CD14-positive monocyte (primary cell): ENCODE results near the gene RSKR. TPM values are rescaled to one million over a fixed set of nuclear protein-coding genes. Genes with fewer than 3 reads are reported as not detected.
A peak's percentile ranks its signal among the peaks of the same experiment; 100 is the strongest.

Source experiments
- DNase-seq, 3 donors: peaks; one replicate each; pipeline ENCODE4 v3.0.0-alpha.2; 2011 to 2022
- H2AFZ ChIP-seq: 2 replicates; pipeline ENCODE4 v1.6.0; 2012; ENCODE audit warnings: mild to moderate bottlenecking, low read depth, low read length, inconsistent platforms; ENCODE audit not compliant: insufficient read depth, poor library complexity, severe bottlenecking
- H3K27ac ChIP-seq, 2 donors: 1 replicate in 1 of 2; 2 replicates in 1 of 2; pipeline ENCODE4 v1.5.1; 2012 to 2013; ENCODE audit warnings: low read length in 2 of 2, control low read depth in 1 of 2, inconsistent platforms in 1 of 2, low read depth in 1 of 2, mild to moderate bottlenecking in 1 of 2
- H3K27me3 ChIP-seq, 2 donors: one replicate each; pipeline versions ENCODE4 v1.6.0 to v1.6.1; 2011 to 2013; ENCODE audit warnings: low read length in 2 of 2; ENCODE audit not compliant: control insufficient read depth in 2 of 2, insufficient read depth in 2 of 2
- H3K36me3 ChIP-seq, 2 donors: replicated peaks in 1 of 2; 1 replicate in 1 of 2; 2 replicates in 1 of 2; pipeline versions ENCODE4 v1.5.1 to v1.6.1; 2012 to 2013; ENCODE audit warnings: low read length in 2 of 2, control low read depth in 1 of 2, inconsistent platforms in 1 of 2, mild to moderate bottlenecking in 1 of 2; ENCODE audit not compliant: insufficient read depth in 2 of 2, control insufficient read depth in 1 of 2
- H3K4me1 ChIP-seq, 2 donors: 1 replicate in 1 of 2; 2 replicates in 1 of 2; pipeline versions ENCODE4 v1.5.1 to v1.6.1; 2012 to 2013; ENCODE audit warnings: low read length in 2 of 2, control low read depth in 1 of 2, inconsistent platforms in 1 of 2, mild to moderate bottlenecking in 1 of 2, moderate library complexity in 1 of 2; ENCODE audit not compliant: insufficient read depth in 2 of 2, control insufficient read depth in 1 of 2
- H3K4me2 ChIP-seq: replicated peaks from 2 replicates; pipeline ENCODE3; 2012; ENCODE audit warnings: low read length, moderate library complexity, mild to moderate bottlenecking; ENCODE audit not compliant: poor library complexity, severe bottlenecking; ENCODE audit errors: extremely low read depth
- H3K4me3 ChIP-seq, 3 experiments: fragments of 200-600 bp in 1 of 3; sonication (generic) in 1 of 3; replicated peaks in 1 of 3; 1 replicate in 2 of 3; 2 replicates in 1 of 3; pipeline ENCODE4 v1.5.1; 2011 to 2013; ENCODE audit warnings: low read length in 3 of 3, mild to moderate bottlenecking in 3 of 3, control low read depth in 2 of 3, low read depth in 2 of 3, inconsistent platforms in 1 of 3, moderate library complexity in 1 of 3
- H3K79me2 ChIP-seq: 2 replicates; pipeline ENCODE4 v1.6.0; 2012; ENCODE audit warnings: mild to moderate bottlenecking, control low read depth, inconsistent platforms, low read length, moderate library complexity; ENCODE audit not compliant: insufficient read depth
- H3K9ac ChIP-seq: 2 replicates; pipeline ENCODE4 v1.6.0; 2017; ENCODE audit warnings: low read length, mild to moderate bottlenecking; ENCODE audit not compliant: insufficient read depth, poor library complexity, severe bottlenecking
- H3K9me3 ChIP-seq, 2 donors: replicated peaks in 1 of 2; 1 replicate in 1 of 2; 2 replicates in 1 of 2; pipeline versions ENCODE4 v1.5.1 to v1.6.1; 2012 to 2013; ENCODE audit warnings: low read length in 2 of 2, control low read depth in 1 of 2; ENCODE audit not compliant: control insufficient read depth in 1 of 2, insufficient read depth in 1 of 2
- H4K20me1 ChIP-seq: 2 replicates; pipeline ENCODE4 v1.6.0; 2012; ENCODE audit warnings: mild to moderate bottlenecking, low read length, control low read depth, moderate library complexity; ENCODE audit not compliant: insufficient read depth
- H3K27ac Mint-ChIP-seq, 7 donors: one replicate each; pipeline ENCODE4 v1.8.0; 2020; ENCODE audit warnings: mild to moderate bottlenecking in 7 of 7, mixed read lengths in 7 of 7, moderate library complexity in 6 of 7, inconsistent platforms in 2 of 7
- H3K27me3 Mint-ChIP-seq, 3 donors: one replicate each; pipeline ENCODE4 v1.8.0; 2021 to 2022; ENCODE audit warnings: low read depth in 3 of 3, mild to moderate bottlenecking in 3 of 3, mixed read lengths in 3 of 3, moderate library complexity in 3 of 3, inconsistent platforms in 1 of 3
- H3K36me3 Mint-ChIP-seq, 2 donors: one replicate each; pipeline ENCODE4 v1.8.0; 2020; ENCODE audit warnings: mixed read lengths in 2 of 2, inconsistent platforms in 1 of 2, mild to moderate bottlenecking in 1 of 2
- H3K4me1 Mint-ChIP-seq: one replicate; pipeline ENCODE4 v1.8.0; 2020; ENCODE audit warnings: mild to moderate bottlenecking, mixed read lengths
- H3K4me3 Mint-ChIP-seq, 2 donors: one replicate each; pipeline ENCODE4 v1.8.0; 2020; ENCODE audit warnings: mild to moderate bottlenecking in 2 of 2, mixed read lengths in 2 of 2, moderate library complexity in 1 of 2
- H3K9me3 Mint-ChIP-seq, 7 donors: one replicate each; pipeline ENCODE4 v1.8.0; 2020 to 2022; ENCODE audit warnings: mixed read lengths in 7 of 7, mild to moderate bottlenecking in 6 of 7, moderate library complexity in 6 of 7, inconsistent platforms in 2 of 7
- CTCF ChIP-seq: fragments of 200-600 bp; IDR thresholded peaks from one replicate; pipeline ENCODE4 v1.8.0; 2022; ENCODE audit warnings: antibody characterized with exemption, mild to moderate bottlenecking
- WGBS: methylation state at CpG from one replicate; pipeline ENCODE4 v1.1.5; 2013; ENCODE audit warnings: missing lambda C conversion rate; ENCODE audit not compliant: insufficient coverage; 5-methylcytosine and 5-hydroxymethylcytosine counted together
- intact Hi-C, 2 donors: fragments of 100-400 bp; cut with micrococcal nuclease; formaldehyde crosslinking; loops; one replicate each; pipeline versions ENCODE4 v1.15.0 to v1.15.1; 2023
- polyA plus RNA-seq, 3 donors: library from polyadenylated mRNA; depleted of rRNA in 1 of 3; unstranded in 2 of 3; stranded (reverse) in 1 of 3; fragments of 300-500 nt in 2 of 3; fragments of >200 nt in 1 of 3; fragmentation: Illumina TruSeq in 2 of 3; gene quantifications; 1 replicate in 2 of 3; 2 replicates in 1 of 3; pipeline ENCODE4 v1.2.3, GENCODE V29; 2012 to 2021

Gene RSKR
- polyA plus RNA-seq, 3 donors: 33.2 TPM; not detected in 2

- Histone ChIP-seq H3K9me3 (no peaks in the 10 kb centered on the region), H3K9ac (peak overlapping the region; percentile 89), H3K4me1 (peaks cover 26 to 34% of the 10 kb centered on the region in 2 donors), H4K20me1 (peaks cover 29% of the 10 kb centered on the region), H3K27ac (peak overlapping the region; percentile 83 to 96), H3K27me3 (no peaks in the 10 kb centered on the region), H3K4me3 (peak overlapping the region; percentile 70 to 97 (median 77)), H3K79me2 (peaks cover 41% of the 10 kb centered on the region), H3K4me2 (peak overlapping the region; percentile 99), H2AFZ (peak overlapping the region; percentile 88), H3K36me3 (peaks cover 36 to 49% of the 10 kb centered on the region in 2 donors)
- H3K27me3 Mint-ChIP-seq: peaks cover 0 to 4% (median 0%) of the 10 kb centered on the region in 3 donors
- 0% methylated on average over 3 of the region's 8 CpGs for WGBS
- peaks cover 0 to 2% (median 0%) of the 10 kb centered on the region in 7 donors for H3K9me3 Mint-ChIP-seq
- H3K4me1 Mint-ChIP-seq: peaks cover 31% of the 10 kb centered on the region
- DNase-seq: no peak
- H3K27ac Mint-ChIP-seq: peak overlapping the region; percentile 89 to 97 (median 93)
- no peak for TF ChIP-seq CTCF
- intact Hi-C loops: loop anchor here (2.0 to 10.0 kb wide), 3 partner anchors 17 to 72 kb away; partner anchors contain the start of genes RAB34 (in 2 of the 2), RPL23A (in 2 of the 2), PROCA1 (in 1 of the 2) and SUPT6H (in 1 of the 2)
- peaks cover 41 to 56% of the 10 kb centered on the region in 2 donors for H3K36me3 Mint-ChIP-seq
- H3K4me3 Mint-ChIP-seq: peak overlapping the region; percentile 69 to 97
These were observed 31.6 kb upstream of the RSKR start for GRCh38 chr17:28645576-28645939.

GRCh38 chr17:28644787-28645575 is 31.0 kb upstream of the RSKR start, which contains the start of gene BLTP2:
TSS of gene BLTP2 (minus strand) at chr17:28645158. CDS start at chr17:28645056, 102 bp downstream.
- WGBS: under 1% methylated on average over 69 of the region's 89 CpGs
- Mint-ChIP-seq H3K4me3 (peak within 1 kb of the TSS; percentile 80 to 97), H3K27ac (peak within 1 kb of the TSS; percentile 92 to 98 (median 96)), H3K27me3 (peaks cover 0 to 4% (median 0%) of the 10 kb centered on the region in 3 donors), H3K9me3 (peaks cover 0 to 2% (median 0%) of the 10 kb centered on the region in 7 donors), H3K4me1 (peaks cover 31% of the 10 kb centered on the region), H3K36me3 (peaks cover 43 to 56% of the 10 kb centered on the region in 2 donors)
- peak; percentile 92 to 95 (median 93) for DNase-seq
- peak within 1 kb of the TSS; percentile 88 for H2AFZ ChIP-seq
- H3K4me3 ChIP-seq: peak within 1 kb of the TSS; percentile 77 to 97 (median 89)
- intact Hi-C loops: loop anchor here (2.0 to 10.0 kb wide), 3 partner anchors 18 to 72 kb away; partner anchors contain the start of genes RAB34 (in 2 of the 2), RPL23A (in 2 of the 2), PROCA1 (in 1 of the 2) and SUPT6H (in 1 of the 2)
- peak within 1 kb of the TSS; percentile 89 for H3K9ac ChIP-seq
- H3K27me3 ChIP-seq: no peaks in the 10 kb centered on the region
- peaks cover 34% of the 10 kb centered on the region for H4K20me1 ChIP-seq
- H3K4me1 ChIP-seq: peaks cover 26 to 34% of the 10 kb centered on the region in 2 donors
- H3K9me3 ChIP-seq: no peaks in the 10 kb centered on the region
- H3K79me2 ChIP-seq: peaks cover 46% of the 10 kb centered on the region
- peak within 1 kb of the TSS; percentile 83 to 96 for H3K27ac ChIP-seq
- H3K4me2 ChIP-seq: peak within 1 kb of the TSS; percentile 99
- peaks cover 39 to 52% of the 10 kb centered on the region in 2 donors for H3K36me3 ChIP-seq
- no peak for TF ChIP-seq CTCF
